Stimulated activated CD4-positive, alpha-beta T cell treated with anti-CD3 and anti-CD28 coated beads, Interleukin-15, amount 100 ng/mL, for 1 hour (primary cell): ENCODE results near the gene FSIP1.

Experiments
- DNase-seq, 2 donors: peaks; one replicate each; pipeline ENCODE4 v3.0.0-alpha.2; 2020; ENCODE audit warnings: low read depth in 1 of 2, low spot score in 1 of 2

The FSIP1 gene

DNA sequence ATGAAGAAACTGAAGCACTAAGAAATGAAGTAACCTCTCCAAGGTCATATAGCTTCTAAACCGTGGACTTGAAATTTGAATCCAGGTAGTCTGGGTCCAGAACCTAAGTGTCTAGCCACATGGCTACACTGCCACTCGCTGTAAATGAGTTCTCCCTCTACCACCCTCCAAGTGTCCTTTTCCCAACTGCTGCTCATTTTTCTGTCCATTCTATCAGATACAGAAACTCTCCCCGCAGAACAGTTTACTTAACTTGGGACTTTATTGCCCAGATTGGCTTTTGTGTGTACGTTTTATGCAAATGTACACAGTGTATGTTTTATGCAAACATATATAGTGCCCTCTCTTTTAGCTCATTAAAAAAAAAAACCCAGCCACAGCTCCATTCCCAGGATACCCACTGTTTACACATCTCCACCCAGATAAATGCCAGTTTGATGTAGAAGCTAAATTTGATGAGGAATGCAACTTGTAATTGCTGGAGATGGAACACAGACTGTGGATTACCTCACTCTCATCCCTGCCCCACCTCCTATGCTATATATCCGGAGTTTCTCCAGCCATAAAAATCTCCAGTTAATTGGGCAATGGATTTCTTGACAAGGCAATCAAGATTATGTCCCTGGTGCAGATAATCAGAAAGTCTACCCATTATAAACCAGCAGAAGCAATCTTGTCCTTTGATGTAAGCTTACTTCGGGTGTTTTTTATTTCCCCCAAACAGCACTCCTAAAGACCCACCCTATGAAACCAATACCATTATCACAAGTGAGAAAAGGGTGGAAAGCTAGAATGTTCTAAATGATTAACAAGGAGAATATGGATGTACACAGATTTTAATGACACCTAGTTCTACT lies 159.8 kb downstream of the FSIP1 start:
- DNase-seq = no peak

DNA sequence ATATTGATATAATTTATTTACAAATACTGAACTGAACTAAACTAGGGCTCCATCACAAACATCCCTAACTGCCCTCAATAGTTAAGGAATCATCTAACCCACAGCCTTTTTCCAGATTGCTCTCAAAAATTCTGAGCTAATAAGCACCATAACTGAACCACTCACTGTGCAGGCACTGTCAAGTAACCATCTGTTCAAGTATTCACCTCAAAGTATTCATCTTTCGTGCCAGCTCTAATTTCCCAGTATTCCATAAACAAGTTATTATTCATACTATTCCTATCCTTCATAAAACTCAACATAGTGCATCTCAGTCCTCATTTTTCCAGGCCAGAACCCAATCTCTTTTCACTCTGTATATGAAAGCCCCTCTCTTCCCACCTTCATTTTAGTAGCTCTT lies 160.7 kb downstream of the FSIP1 start:
- no peak for DNase-seq

DNA sequence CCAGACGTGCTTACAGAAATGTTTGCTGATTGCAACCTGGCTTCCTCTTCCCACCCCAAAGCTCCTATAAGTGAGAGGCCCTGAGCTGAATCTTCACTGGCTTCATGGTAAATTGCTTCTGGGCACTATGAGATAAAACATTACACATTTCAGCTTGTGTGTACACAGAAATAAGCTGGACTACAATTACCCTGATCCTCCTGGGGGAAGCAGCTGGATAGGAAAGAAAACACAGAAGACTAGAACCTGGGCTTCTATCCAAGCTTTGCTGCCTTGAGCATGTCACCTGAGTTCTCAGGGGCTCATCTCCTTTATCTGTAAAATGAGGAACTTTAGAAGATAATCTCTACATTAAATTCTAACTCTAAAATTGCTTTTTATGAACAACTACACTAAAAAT lies 161.4 kb downstream of the FSIP1 start:
- DNase-seq = no peak

DNA sequence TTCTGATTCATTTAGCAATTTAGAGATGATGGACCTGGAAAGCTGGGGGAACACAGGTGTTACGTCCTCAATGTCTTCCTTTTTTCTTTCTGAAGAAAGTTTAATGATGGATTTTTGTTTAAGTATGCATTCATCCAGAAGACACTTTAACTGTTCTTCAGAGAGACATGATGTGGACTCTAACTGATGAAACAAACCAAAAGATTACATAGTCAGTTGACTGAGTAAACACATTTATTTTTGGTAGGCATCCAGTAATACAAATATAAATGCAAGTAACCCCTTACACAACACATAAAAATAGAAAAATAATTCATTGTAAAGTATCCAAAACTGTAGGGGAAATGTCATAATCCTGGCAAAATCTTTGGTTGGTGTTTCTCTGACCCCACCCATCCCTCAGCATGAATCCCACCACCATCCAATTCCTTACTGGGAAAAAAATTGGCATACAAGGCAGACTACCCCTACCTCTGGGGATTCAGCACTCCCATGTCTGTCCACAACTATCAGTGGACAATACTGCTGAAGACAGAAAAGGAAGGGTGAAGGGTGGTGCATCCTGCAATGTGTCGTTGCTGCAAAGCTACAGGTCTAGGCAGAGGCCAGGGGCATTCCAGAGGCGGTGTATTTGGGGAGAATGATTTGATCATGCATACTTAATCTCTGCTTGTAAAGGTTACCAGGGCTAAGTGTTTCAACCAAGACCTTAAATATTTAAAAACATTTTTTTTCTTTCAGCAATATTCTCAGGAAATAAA lies 164.4 kb downstream of the FSIP1 start:
- DNase-seq = no peak

DNA sequence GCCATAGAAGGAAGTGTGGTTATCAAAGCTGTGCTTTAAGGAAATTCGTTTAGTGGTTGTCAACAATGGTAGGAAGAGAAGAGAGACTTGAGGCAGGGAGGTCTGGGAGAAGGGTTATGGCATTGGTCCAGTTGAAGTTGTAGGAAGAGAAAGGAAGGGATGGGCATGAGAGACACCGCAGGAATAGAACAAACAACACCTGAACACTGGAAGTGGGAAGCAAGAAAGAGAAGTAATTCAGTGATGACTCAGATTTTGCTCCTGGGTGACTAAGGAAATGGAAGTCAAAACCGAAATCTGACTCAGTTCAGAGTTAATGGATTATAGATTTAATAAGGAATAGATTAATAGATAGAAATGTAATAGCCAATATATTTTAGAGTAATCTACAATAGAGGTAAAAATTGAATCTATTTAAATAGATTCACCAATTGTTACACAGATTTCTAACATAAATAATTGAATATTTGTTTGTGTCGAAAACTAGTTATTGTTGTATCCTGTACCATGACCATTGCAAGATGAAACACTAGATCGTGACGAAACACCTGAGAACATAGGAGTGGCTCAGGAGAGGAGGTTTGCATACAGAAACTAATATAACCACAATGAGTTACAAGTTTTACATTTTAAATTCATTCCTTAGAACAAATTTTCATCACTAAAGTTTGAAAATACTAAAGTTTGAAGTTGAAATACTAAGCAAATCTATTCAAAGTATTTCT lies 165.7 kb downstream of the FSIP1 start:
- DNase-seq = no peak

DNA sequence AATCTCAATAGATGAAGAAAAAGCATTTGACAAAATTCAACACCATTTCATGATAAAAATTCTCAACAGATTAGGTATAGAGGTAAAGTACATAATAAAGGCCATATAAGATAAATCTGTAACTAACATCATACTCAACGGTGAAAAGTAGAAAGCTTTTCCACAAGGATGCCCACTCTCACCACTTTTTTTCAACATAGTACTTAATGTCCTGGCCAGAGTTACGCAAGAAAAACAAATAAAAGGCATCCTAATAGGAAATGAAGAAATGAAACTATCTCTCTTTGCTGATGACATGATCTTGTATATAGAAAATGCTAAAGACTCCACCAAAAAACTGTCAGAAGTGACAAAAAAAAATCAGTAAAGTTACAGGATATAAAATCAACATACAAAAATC lies 168.8 kb downstream of the FSIP1 start:
- DNase-seq = no peak

DNA sequence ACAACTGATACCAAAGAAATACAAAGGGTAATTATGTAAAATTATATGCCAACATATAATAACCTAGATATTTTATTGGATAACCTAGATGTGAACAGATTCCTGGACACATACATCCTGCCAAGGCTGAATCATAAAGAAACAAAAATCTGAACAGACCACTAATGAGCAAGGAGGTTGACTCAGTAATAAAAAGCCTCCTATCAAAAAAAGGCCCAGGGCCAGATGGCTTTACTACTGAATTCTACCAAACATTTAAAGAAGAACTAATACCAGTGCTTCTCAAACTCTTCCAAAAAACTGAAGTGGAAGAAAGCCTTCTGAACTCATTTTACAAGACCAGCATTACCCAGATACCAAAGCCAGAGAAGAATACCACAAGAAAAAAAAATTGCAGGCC lies 169.4 kb downstream of the FSIP1 start:
- no peak for DNase-seq

DNA sequence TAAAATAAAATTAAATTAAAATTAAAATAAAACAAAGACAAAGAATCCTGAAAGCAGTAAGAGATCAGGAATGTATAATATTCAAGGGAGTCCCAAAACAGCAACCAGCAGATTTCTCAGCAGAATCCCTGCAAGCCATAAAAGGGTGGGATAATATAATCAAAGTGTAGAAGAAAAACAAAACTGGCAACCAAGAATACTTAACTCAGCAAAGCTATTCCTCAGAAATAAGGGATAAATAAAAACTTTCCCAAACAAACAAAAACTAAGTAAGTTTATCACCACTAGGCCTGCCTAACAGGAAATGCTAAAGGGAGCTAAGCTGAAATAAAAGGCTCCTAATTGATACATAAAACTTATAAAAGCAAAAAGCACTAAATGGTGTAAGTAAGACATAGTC lies 172.0 kb downstream of the FSIP1 start:
- no peak for DNase-seq

DNA sequence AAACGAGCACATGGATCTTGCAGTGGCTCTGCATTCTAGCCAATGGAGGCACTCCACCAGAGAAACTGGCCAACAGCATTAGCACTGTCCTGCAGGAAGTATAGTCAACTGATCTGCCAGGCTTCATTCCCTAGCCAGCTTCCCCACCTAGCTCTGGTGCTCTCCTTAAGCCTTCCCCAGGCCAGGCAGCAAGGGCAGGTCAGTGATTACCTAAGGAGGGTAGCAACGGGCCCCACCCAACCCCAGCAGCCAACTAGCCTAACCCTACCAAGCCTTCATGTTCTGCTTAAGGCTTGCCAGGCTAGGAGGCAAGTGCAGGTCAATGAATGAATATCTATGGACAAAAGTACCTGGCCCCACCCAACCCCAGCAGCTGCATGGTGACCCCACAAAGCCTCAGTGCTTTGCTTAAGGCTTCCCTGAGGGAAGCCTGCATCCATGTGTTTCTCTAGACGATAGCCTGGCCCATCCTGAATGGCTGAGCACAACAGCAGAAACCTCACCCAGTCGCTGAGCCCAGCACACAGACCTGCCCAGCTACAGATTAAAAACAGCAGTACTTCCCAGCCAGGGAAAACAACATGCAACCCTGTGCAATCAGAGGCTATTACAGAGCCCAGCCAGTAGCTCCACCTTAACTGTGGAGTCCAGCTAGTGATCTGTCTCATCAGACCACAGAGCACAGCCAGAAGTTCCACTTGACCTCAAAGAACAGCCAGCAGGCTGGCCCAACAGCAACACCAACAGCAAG lies 173.3 kb downstream of the FSIP1 start:
- DNase-seq = no peak

DNA sequence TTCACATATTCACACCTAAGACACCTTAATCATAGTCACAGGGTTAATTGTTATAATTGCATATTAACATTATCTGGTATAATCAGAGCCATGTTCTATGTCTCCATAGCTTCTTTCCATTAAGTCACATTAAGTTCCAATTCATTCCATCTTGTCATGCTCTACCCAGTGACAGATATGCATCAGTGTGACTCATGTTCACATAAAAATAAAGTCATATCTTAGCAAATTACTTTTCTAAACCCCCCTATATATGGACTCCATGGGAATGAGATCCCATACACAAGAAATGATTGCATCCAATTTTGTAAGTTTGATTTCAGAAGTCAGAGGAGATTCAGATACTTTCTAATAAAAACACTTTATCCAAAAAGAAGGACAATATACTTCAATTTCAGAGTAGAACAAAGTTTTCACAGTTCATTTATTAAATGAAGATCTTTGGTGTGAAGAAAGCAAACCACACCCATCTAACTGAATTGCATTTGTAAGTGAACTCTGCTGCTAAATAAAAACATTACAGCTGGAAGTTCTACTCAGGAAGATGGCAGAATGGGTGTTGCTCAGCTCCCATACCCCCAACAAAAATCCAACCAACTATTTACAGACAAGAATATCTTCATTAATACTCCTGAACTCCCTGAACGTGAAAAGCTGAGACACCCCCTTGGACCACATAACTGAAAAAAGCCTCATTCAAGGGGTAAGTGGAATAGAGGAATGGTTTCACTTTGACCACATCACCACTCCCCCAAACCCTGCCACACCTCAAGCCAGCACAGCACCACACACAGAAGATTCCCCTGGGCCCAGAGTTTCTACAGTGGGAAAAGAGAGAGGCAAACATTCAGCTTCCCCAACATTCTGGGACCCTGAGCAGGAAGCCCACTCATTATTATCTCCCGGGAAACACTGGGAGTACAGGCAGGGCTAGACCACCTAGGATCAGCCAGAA lies 174.2 kb downstream of the FSIP1 start:
- no peak for DNase-seq

DNA sequence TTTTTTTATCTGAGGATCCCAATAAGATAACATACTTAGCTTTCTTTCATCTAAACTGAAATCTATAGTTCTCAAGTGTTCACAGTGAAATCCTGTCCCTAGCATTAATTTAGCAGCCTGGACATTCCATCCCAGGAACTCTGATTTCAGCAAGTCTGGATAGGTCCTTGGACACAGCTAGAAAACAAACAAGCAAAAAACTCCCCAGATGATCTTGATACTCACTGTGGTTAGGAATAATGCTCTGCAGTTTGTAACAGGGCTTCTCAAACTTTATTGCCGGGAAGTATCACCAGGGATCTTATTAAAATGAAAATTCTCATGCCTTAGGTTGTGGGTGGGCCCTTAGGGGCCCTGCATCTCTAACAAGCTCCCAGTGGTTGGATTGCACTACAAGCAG lies 177.5 kb downstream of the FSIP1 start:
- no peak for DNase-seq

DNA sequence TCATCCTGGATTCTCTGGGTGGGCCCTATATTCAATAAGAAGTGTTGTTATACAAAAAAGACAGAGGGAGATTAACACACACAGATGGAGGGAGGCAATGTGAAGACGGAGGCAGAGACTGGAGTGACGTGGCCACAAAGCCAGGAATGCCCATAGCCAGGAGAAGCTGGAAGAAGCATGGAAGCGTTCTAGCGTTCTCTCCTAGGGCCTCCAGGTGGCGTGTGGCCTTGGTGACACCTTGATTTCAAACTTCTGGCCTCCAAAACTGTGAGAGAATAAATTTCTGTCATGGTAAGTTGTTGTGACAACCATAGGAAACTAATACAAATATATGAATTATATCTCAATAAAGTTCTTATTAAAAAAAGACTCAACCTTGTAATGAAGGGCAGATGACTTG lies 180.5 kb downstream of the FSIP1 start:
- no peak for DNase-seq

DNA sequence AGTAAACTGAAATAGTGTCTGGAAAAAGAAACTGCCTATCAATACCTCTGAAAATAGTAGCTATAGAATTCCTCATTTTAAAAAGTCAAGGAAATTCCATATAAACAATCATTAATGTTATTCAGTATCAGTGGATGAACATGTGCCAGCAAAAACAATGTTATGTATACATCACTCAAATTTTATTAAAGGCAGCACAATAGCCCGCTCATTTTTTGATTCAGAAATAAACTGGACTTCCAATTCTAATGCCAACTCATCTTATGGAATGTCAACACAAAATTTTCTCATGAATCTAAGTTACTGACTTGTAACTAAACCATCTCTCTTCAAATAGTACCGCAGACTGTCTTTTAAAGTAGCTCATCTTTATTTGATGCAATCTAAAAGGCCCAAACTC lies 182.8 kb downstream of the FSIP1 start:
- DNase-seq = no peak

DNA sequence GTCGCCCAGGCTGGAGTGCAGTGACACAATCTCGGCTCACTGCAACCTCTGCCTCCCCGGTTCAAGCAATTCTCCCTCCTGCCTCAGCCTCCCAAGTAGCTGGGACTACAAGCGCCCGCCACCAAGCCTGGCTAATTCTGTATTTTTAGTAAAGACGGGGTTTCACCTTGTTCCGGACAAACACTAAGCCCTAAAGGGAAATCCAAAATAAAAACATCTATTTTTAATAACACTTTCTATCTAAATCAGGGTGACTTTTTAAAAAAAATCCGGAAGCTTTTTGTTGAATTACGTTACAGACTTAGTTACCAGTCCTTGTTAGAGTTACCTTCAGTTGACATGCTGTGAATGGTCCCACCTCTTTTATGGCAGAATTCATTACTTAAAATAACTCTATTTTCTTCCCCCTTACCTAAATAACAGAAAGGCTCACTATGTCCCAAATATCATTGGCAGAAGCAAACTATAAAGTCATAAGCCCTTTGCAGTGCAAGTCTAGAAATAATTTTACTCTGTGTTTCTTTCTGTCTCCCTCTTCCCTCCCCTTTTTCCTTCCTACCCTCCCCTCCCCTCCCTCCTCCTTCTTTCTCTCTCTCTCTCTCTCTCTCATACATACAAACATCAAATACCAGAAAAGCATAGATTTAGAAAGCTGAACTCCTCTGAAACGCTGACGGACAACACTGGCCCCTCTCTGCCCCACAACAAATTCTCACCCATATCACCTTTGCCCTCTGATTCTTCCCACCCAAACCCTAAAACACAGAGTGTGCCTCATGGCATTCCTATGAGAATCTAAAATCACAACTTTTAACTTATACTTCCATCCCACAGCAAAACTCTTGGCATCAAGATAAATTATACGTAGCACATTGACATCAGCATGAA lies 183.4 kb downstream of the FSIP1 start:
- no peak for DNase-seq

DNA sequence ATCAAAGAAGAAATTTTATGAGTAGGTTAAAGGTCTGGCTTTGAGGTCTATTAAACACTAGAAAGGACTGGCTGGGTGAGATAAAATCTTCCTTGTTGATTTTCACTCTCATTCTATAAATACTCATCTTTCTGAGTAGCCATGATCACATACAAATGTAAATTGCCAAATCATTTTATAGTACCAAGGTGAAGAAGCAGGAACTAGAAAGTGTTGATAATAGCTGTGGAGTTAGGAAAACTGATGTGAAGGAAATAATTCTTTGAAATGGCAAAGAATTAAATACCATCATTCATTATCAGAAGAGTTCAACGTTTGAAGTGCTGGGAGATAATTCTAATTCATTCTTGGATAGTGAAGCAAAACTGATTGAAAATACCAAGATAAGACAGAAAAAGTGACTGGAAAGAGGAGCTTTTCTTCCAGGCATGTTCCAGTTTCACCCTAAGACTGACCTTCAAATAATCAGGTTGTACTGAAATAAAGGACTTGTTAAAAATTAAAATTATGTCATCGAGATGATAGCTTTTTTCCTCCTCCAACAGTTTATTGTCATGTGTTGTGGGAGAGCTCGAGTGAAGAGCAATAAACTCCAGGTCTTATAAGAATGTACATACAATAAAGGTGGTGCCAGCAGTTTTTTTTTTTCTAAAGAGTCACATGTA lies 184.3 kb downstream of the FSIP1 start:
- no peak for DNase-seq

DNA sequence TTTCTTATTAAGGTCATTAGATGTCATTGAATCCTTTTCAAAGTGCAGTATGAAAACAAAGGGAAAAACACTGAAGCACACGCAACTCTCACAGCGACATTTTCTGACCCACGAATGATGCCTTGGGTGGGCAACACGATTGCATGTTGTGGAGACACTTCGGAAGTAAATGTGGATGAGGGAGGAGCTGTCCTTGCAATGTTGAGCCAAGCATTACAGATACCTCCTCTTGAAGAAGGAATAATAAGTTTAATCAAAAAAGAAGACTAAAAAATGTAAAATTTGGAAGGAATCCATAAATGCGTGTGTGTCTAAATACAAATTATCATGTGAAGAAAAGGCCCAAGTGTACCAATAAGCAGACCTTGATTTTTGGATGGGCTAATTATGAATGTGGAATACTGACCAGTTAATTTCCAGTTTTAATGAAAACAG lies 184.9 kb downstream of the FSIP1 start:
- no peak for DNase-seq

DNA sequence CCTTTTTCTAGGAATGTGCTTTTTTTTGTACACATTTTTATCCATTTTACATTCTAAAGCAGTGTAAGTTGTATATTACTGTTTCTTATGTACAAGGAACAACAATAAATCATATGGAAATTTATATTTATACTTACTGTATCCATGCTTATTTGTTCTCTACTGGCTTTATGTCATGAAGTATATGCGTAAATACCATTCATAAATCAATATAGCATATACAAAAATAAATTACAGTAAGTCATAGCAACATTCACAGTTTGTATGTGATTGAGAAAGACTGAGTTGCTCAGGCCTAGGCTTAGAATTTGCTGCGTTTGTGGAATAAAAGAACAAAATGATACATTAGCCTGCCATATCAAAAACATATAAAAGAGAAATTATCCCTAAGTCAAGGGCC lies 185.3 kb downstream of the FSIP1 start:
- no peak for DNase-seq

DNA sequence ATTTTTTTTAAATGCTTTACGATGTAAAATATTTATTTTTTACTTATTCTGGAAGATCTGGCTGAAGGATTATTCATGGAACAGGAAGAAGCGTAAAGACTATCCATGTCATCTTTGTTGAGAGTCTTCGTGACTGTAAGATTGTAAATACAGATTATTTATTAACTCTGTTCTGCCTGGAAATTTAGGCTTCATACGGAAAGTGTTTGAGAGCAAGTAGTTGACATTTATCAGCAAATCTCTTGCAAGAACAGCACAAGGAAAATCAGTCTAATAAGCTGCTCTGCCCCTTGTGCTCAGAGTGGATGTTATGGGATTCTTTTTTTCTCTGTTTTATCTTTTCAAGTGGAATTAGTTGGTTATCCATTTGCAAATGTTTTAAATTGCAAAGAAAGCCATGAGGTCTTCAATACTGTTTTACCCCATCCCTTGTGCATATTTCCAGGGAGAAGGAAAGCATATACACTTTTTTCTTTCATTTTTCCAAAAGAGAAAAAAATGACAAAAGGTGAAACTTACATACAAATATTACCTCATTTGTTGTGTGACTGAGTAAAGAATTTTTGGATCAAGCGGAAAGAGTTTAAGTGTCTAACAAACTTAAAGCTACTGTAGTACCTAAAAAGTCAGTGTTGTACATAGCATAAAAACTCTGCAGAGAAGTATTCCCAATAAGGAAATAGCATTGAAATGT lies 186.1 kb downstream of the FSIP1 start:
- DNase-seq = no peak
